SU-DHL-6 (cell line): ENCODE measurements around the gene THUMPD3.

Source experiments
- EZH2phosphoT487 ChIP-seq: fragments of 200-600 bp; sonication (generic), shearing (Covaris generic); conservative IDR thresholded peaks from 2 replicates; pipeline ENCODE4 v1.6.1; 2018; ENCODE audit warnings: mild to moderate bottlenecking, antibody characterized with exemption, low read length, moderate library complexity, mixed read lengths
- TF ChIP-seq, protein P1 (sequence below): fragments of 200-600 bp; sonication (generic); IDR thresholded peaks from one replicate; pipeline ENCODE4 v1.5.1; 2017; ENCODE audit warnings: antibody characterized with exemption, mild to moderate bottlenecking, low read length, moderate library complexity; ENCODE audit not compliant: insufficient read depth, poor library complexity, severe bottlenecking

DNA sequence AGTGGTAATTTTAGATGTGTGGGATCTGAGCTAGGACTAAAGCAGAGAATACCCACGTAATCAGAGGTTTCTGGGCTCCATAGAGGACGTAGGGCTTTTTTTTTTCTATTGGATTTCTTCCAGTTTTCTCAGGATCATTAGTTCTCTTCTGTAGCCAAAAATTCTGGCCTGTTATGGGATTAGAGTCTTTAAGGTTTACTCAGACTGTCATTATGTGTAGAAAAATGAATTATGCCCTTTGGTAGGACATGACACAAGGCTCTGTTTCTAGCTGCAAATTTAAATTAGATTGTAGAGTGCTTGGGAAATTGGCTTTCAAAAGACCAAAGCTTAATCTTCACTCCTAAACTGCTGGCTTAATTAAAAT, 36.5 kb downstream of the THUMPD3 start:
- TF ChIP-seq, protein P1, sequence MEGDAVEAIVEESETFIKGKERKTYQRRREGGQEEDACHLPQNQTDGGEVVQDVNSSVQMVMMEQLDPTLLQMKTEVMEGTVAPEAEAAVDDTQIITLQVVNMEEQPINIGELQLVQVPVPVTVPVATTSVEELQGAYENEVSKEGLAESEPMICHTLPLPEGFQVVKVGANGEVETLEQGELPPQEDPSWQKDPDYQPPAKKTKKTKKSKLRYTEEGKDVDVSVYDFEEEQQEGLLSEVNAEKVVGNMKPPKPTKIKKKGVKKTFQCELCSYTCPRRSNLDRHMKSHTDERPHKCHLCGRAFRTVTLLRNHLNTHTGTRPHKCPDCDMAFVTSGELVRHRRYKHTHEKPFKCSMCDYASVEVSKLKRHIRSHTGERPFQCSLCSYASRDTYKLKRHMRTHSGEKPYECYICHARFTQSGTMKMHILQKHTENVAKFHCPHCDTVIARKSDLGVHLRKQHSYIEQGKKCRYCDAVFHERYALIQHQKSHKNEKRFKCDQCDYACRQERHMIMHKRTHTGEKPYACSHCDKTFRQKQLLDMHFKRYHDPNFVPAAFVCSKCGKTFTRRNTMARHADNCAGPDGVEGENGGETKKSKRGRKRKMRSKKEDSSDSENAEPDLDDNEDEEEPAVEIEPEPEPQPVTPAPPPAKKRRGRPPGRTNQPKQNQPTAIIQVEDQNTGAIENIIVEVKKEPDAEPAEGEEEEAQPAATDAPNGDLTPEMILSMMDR: no peak
- no peak for TF ChIP-seq EZH2phosphoT487
